PC-3 (cell line): Measurements from ENCODE around the gene RFX4.

Experiments
- EZH2 ChIP-seq: fragments of 300-600 bp; sonication (generic); IDR thresholded peaks from one replicate; pipeline ENCODE4 v1.6.1; 2017; ENCODE audit warnings: antibody characterized with exemption, mild to moderate bottlenecking, low read length; ENCODE audit not compliant: unreplicated experiment
- TF ChIP-seq, protein P1 (sequence below): fragments of 300-600 bp; sonication (generic); conservative IDR thresholded peaks from 2 replicates; pipeline ENCODE4 v1.5.1; 2017; ENCODE audit warnings: antibody characterized with exemption, low read depth, mild to moderate bottlenecking, low read length

DNA sequence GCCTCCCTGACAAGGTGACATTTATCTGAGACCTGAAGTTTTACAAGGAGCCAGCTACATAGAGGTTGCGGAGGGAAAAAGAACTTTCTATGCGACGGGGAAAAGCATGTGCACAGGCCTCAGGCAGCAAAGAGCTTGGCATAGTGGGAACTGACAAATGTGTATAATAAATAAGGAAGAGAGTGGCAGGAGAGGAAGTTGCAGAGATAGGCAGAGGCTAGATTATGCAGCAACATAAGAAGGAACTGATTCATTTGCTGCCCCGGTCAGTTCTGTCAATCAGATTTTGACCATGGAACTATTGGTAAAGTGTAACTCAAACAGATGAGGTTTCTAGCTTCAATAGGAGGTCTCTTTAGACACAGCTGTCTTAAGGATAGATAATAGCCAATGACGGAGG, 158.0 kb downstream of the RFX4 start:
- TF ChIP-seq, protein P1, sequence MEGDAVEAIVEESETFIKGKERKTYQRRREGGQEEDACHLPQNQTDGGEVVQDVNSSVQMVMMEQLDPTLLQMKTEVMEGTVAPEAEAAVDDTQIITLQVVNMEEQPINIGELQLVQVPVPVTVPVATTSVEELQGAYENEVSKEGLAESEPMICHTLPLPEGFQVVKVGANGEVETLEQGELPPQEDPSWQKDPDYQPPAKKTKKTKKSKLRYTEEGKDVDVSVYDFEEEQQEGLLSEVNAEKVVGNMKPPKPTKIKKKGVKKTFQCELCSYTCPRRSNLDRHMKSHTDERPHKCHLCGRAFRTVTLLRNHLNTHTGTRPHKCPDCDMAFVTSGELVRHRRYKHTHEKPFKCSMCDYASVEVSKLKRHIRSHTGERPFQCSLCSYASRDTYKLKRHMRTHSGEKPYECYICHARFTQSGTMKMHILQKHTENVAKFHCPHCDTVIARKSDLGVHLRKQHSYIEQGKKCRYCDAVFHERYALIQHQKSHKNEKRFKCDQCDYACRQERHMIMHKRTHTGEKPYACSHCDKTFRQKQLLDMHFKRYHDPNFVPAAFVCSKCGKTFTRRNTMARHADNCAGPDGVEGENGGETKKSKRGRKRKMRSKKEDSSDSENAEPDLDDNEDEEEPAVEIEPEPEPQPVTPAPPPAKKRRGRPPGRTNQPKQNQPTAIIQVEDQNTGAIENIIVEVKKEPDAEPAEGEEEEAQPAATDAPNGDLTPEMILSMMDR, result no peak
- no peak for TF ChIP-seq EZH2
